Measurements from ENCODE around the gene TSPAN9. TPM values are rescaled to one million over a fixed set of nuclear protein-coding genes. Genes with fewer than 3 reads are reported as not detected.

The TSPAN9 gene
- total RNA-seq, 1 experiment from 2014 or later, result 13.2 TPM

DNA sequence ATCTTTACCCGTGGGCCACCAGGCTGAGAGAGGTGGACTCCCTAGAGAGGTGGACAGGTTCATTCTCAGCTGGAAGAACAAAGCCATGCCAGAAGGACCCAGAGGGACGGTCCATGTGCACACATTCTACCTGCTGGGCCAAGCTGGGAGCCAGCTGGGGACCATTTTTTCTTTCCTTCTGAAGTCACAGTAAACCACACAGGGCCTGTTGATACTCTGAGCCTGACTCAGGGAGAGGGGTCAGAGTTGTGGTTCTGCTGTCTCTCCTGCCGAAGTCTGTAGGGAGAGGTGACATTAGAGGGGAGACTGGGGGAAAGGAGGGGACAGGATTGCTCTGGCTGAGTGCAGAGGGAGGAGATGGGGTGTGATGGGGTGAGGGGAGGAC lies 148.6 kb downstream of the TSPAN9 start:
- ChIA-PET RAD21 (ENCODE audit: low non-redundant PET in 1 of 2, low total read pairs in 2 of 2, uncharacterized antibody in 2 of 2, unreplicated experiment in 2 of 2) (no interaction called here), POLR2A (no interaction called here), CTCF (no interaction called here)
- H3K9ac ChIP-seq (ENCODE audit: low read length), result no peak overlapping the region
- no TSS peak for BruUV-seq (replicated peaks)
- no peaks in the 10 kb centered on the region for H3K4me1 ChIP-seq (ENCODE audit: control insufficient read depth in 1 of 2, insufficient read depth in 2 of 2, low read length in 2 of 2)
- DNase-seq (ENCODE audit: low read depth, low spot score) (no peak), ATAC-seq (no peak)
- intact Hi-C loops (cut with micrococcal nuclease), result no loop called here
- no peak overlapping the region for H2AFZ ChIP-seq (ENCODE audit: low read depth, low read length, poor library complexity, severe bottlenecking)
- H3K27me3 ChIP-seq (ENCODE audit: insufficient read depth, low read length), result no peaks in the 10 kb centered on the region
- H3K9me3 ChIP-seq (ENCODE audit: control insufficient read depth in 1 of 2, insufficient read depth in 1 of 2, low read depth in 1 of 2, low read length in 2 of 2), result no peaks in the 10 kb centered on the region
- H3K9me2 ChIP-seq (ENCODE audit: insufficient read depth), result no peaks in the 10 kb centered on the region
- H3K4me3 ChIP-seq (replicated peaks in 1 of 2; ENCODE audit: low read depth in 1 of 2, low read length in 2 of 2), result no peak overlapping the region
- no peaks in the 10 kb centered on the region for H3K79me2 ChIP-seq (ENCODE audit: insufficient read depth, low read length)
- no peaks in the 10 kb centered on the region for H3K36me3 ChIP-seq (ENCODE audit: control insufficient read depth in 1 of 2, insufficient read depth in 2 of 2, low read length in 2 of 2)
- TF ChIP-seq EGR1 (IDR thresholded peaks at IDR 0.05; ENCODE audit: low read depth), result no peak
- TF ChIP-seq, protein P1, sequence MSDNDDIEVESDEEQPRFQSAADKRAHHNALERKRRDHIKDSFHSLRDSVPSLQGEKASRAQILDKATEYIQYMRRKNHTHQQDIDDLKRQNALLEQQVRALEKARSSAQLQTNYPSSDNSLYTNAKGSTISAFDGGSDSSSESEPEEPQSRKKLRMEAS (IDR thresholded peaks at IDR 0.05), result no peak
- TF ChIP-seq, protein P2, sequence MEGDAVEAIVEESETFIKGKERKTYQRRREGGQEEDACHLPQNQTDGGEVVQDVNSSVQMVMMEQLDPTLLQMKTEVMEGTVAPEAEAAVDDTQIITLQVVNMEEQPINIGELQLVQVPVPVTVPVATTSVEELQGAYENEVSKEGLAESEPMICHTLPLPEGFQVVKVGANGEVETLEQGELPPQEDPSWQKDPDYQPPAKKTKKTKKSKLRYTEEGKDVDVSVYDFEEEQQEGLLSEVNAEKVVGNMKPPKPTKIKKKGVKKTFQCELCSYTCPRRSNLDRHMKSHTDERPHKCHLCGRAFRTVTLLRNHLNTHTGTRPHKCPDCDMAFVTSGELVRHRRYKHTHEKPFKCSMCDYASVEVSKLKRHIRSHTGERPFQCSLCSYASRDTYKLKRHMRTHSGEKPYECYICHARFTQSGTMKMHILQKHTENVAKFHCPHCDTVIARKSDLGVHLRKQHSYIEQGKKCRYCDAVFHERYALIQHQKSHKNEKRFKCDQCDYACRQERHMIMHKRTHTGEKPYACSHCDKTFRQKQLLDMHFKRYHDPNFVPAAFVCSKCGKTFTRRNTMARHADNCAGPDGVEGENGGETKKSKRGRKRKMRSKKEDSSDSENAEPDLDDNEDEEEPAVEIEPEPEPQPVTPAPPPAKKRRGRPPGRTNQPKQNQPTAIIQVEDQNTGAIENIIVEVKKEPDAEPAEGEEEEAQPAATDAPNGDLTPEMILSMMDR (IDR thresholded peaks at IDR 0.05 in 2 of 3, conservative IDR thresholded peaks at IDR 0.05 in 1 of 3; ENCODE audit: borderline replicate concordance in 1 of 3, insufficient read depth in 1 of 3, low read depth in 2 of 3, low read length in 2 of 3), result no peak
- TF ChIP-seq JUND (IDR thresholded peaks at IDR 0.05), result no peak
- TF ChIP-seq SP1 (IDR thresholded peaks at IDR 0.05; ENCODE audit: low read depth), result no peak
- TF ChIP-seq, protein P3, sequence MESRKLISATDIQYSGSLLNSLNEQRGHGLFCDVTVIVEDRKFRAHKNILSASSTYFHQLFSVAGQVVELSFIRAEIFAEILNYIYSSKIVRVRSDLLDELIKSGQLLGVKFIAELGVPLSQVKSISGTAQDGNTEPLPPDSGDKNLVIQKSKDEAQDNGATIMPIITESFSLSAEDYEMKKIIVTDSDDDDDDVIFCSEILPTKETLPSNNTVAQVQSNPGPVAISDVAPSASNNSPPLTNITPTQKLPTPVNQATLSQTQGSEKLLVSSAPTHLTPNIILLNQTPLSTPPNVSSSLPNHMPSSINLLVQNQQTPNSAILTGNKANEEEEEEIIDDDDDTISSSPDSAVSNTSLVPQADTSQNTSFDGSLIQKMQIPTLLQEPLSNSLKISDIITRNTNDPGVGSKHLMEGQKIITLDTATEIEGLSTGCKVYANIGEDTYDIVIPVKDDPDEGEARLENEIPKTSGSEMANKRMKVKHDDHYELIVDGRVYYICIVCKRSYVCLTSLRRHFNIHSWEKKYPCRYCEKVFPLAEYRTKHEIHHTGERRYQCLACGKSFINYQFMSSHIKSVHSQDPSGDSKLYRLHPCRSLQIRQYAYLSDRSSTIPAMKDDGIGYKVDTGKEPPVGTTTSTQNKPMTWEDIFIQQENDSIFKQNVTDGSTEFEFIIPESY (IDR thresholded peaks at IDR 0.05; ENCODE audit: extremely low read depth, insufficient replicate concordance, low read length), result no peak
- TF ChIP-seq, protein P4, sequence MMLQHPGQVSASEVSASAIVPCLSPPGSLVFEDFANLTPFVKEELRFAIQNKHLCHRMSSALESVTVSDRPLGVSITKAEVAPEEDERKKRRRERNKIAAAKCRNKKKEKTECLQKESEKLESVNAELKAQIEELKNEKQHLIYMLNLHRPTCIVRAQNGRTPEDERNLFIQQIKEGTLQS (IDR thresholded peaks at IDR 0.05), result no peak
- H3K4me2 ChIP-seq (ENCODE audit: low read length), result no peak overlapping the region
- no peak overlapping the region for H3K27ac ChIP-seq (ENCODE audit: low read depth, low read length)
- H4K20me1 ChIP-seq (ENCODE audit: insufficient read depth), result no peaks in the 10 kb centered on the region

Measured in HCT116 (cell line).